Measurements from ENCODE around the gene COL26A1. TPM values are rescaled to one million over a fixed set of nuclear protein-coding genes. Genes with fewer than 3 reads are reported as not detected.
"Not testable (repeated sequence)": the region's sequence is repeated elsewhere in the genome, so short reads cannot be mapped to it uniquely, and the experiment has no call there.

Gene COL26A1
- total RNA-seq, 1 experiment from 2014 or later: 42.6 TPM

GRCh38 chr7:101560856-101561255 is 198.2 kb downstream of the COL26A1 start:
- TF ChIP-seq CTCF (conservative IDR thresholded peaks at IDR 0.05): no peak
- Histone ChIP-seq H4K8ac (replicated peaks; ENCODE audit: insufficient read length, low read depth, low read length) (no peak overlapping the region), H3K79me2 (ENCODE audit: insufficient read depth, low read length) (no peaks in the 10 kb centered on the region), H3K9ac (ENCODE audit: extremely low read depth, insufficient read length, low read length) (no peak overlapping the region), H3K79me1 (ENCODE audit: insufficient read depth, low read depth, low read length, poor library complexity, severe bottlenecking) (no peaks in the 10 kb centered on the region), H3K27me3 (ENCODE audit: insufficient read depth, low read length) (no peaks in the 10 kb centered on the region), H2BK120ac (ENCODE audit: low read depth, low read length, poor library complexity, severe bottlenecking) (no peak overlapping the region), H3K14ac (ENCODE audit: insufficient read depth, low read length) (no peak overlapping the region), H2BK15ac (ENCODE audit: low read depth, low read length) (no peak overlapping the region), H2AFZ (ENCODE audit: low read length) (no peak overlapping the region), H3K23ac (ENCODE audit: insufficient read length, low read depth, low read length) (no peak overlapping the region), H3K4me2 (ENCODE audit: insufficient read depth, insufficient read length, low read length) (no peak overlapping the region), H3K23me2 (ENCODE audit: insufficient read length, low read depth, low read length, poor library complexity, severe bottlenecking) (no peaks in the 10 kb centered on the region), H2AK5ac (ENCODE audit: insufficient read length, low read length) (no peak overlapping the region), H4K20me1 (ENCODE audit: control insufficient read depth, insufficient read depth, insufficient read length) (no peaks in the 10 kb centered on the region), H2BK5ac (ENCODE audit: insufficient read length, low read length) (no peak overlapping the region), H3K27ac (ENCODE audit: insufficient read length, low read depth, low read length) (no peak overlapping the region), H4K5ac (ENCODE audit: insufficient read length, low read depth, low read length) (no peak overlapping the region), H3K4me1 (ENCODE audit: insufficient read depth, low read length) (peaks cover 2% of the 10 kb centered on the region; the same call in 1 of the 2 replicates), H2BK12ac (ENCODE audit: insufficient read length, low read depth, low read length) (no peak overlapping the region), H3K18ac (ENCODE audit: insufficient read length, low read depth, low read length) (no peak overlapping the region), H3K56ac (ENCODE audit: insufficient read length, low read depth, low read length) (no peak overlapping the region), H3K4ac (ENCODE audit: low read depth, low read length) (no peak overlapping the region), H2BK20ac (ENCODE audit: low read depth, low read length, poor library complexity, severe bottlenecking) (no peak overlapping the region), H3K9me3 (ENCODE audit: control insufficient read depth, low read depth, low read length) (no peaks in the 10 kb centered on the region), H3T11ph (ENCODE audit: low read length) (no peak overlapping the region), H4K91ac (ENCODE audit: insufficient read length, low read depth, low read length) (no peak overlapping the region)
- Mint-ChIP-seq H3K36me3 (ENCODE audit: insufficient read depth in 1 of 3, low read depth in 3 of 3) (peaks cover 0 to 8% (median 3%) of the 10 kb centered on the region in 3 experiments; a peak in 3 of 7 replicates), H3K9me3 (peaks cover 0 to 3% of the 10 kb centered on the region in 2 experiments; a peak in 3 of 5 replicates), H3K27ac (no peak overlapping the region), H3K27me3 (ENCODE audit: low read depth) (peaks cover 2% of the 10 kb centered on the region), H3K4me1 (peaks cover 21 to 34% of the 10 kb centered on the region in 2 experiments), H3K4me3 (no peak overlapping the region)
- no CpG with 5 or more reads among the region's 7 CpGs for WGBS (ENCODE audit: extremely low coverage, insufficient read length, low lambda C conversion rate)
- peak; percentile 12 for DNase-seq

GRCh38 chr7:101561293-101561692 is 198.6 kb downstream of the COL26A1 start:
- H3K14ac ChIP-seq (ENCODE audit: insufficient read depth, low read length); H2AK5ac ChIP-seq (ENCODE audit: insufficient read length, low read length); H2BK20ac ChIP-seq (ENCODE audit: low read depth, low read length, poor library complexity, severe bottlenecking); H3K4ac ChIP-seq (ENCODE audit: low read depth, low read length); H4K5ac ChIP-seq (ENCODE audit: insufficient read length, low read depth, low read length); H2BK120ac ChIP-seq (ENCODE audit: low read depth, low read length, poor library complexity, severe bottlenecking); H3K4me3 Mint-ChIP-seq; H3K27ac ChIP-seq (ENCODE audit: insufficient read length, low read depth, low read length); H2BK5ac ChIP-seq (ENCODE audit: insufficient read length, low read length); H3K79me1 ChIP-seq (ENCODE audit: insufficient read depth, low read depth, low read length, poor library complexity, severe bottlenecking); H3K56ac ChIP-seq (ENCODE audit: insufficient read length, low read depth, low read length); H3K18ac ChIP-seq (ENCODE audit: insufficient read length, low read depth, low read length); H3K23ac ChIP-seq (ENCODE audit: insufficient read length, low read depth, low read length); H3K4me1 ChIP-seq (ENCODE audit: insufficient read depth, low read length); H2AFZ ChIP-seq (ENCODE audit: low read length); H3K27me3 ChIP-seq (ENCODE audit: insufficient read depth, low read length); H3K9ac ChIP-seq (ENCODE audit: extremely low read depth, insufficient read length, low read length); H4K20me1 ChIP-seq (ENCODE audit: control insufficient read depth, insufficient read depth, insufficient read length); H4K91ac ChIP-seq (ENCODE audit: insufficient read length, low read depth, low read length); H3K4me2 ChIP-seq (ENCODE audit: insufficient read depth, insufficient read length, low read length); H2BK12ac ChIP-seq (ENCODE audit: insufficient read length, low read depth, low read length); H3K9me3 ChIP-seq (ENCODE audit: control insufficient read depth, low read depth, low read length); H2BK15ac ChIP-seq (ENCODE audit: low read depth, low read length); H3K36me3 Mint-ChIP-seq (ENCODE audit: insufficient read depth in 1 of 3, low read depth in 3 of 3); H3K23me2 ChIP-seq (ENCODE audit: insufficient read length, low read depth, low read length, poor library complexity, severe bottlenecking); H3T11ph ChIP-seq (ENCODE audit: low read length); H3K27me3 Mint-ChIP-seq (ENCODE audit: low read depth); H4K8ac ChIP-seq (replicated peaks; ENCODE audit: insufficient read length, low read depth, low read length); H3K9me3 Mint-ChIP-seq; H3K79me2 ChIP-seq (ENCODE audit: insufficient read depth, low read length); H3K27ac Mint-ChIP-seq: not testable (repeated sequence)
- peaks cover 21 to 34% of the 10 kb centered on the region in 2 experiments for H3K4me1 Mint-ChIP-seq
- WGBS (ENCODE audit: extremely low coverage, insufficient read length, low lambda C conversion rate): no CpG with 5 or more reads among the region's 3 CpGs
- DNase-seq: peak; percentile 0
